Endodermal cell (in vitro differentiated cells): Measurements from ENCODE around the gene MALRD1. TPM values are rescaled to one million over a fixed set of nuclear protein-coding genes. Genes with fewer than 3 reads are reported as not detected.

Source experiments
- DNase-seq: peaks from one replicate; pipeline ENCODE4 v3.0.0-alpha.2; 2017
- H3K27ac ChIP-seq: 2 replicates; pipeline ENCODE4 v1.5.1; 2013; ENCODE audit warnings: mild to moderate bottlenecking, low read depth, low read length, moderate library complexity
- H3K27me3 ChIP-seq: 2 replicates; pipeline ENCODE4 v1.6.1; 2013; ENCODE audit warnings: mild to moderate bottlenecking, low read length, moderate library complexity; ENCODE audit not compliant: insufficient read depth, control insufficient read depth, poor library complexity, severe bottlenecking
- H3K36me3 ChIP-seq: 2 replicates; pipeline ENCODE4 v1.7.0; 2013; ENCODE audit warnings: mild to moderate bottlenecking, low read length, moderate library complexity; ENCODE audit not compliant: control insufficient read depth, insufficient read depth
- H3K4me1 ChIP-seq: one replicate; pipeline ENCODE4 v1.7.0; 2013; ENCODE audit warnings: low read length; ENCODE audit not compliant: control insufficient read depth, insufficient read depth
- H3K4me3 ChIP-seq: 2 replicates; pipeline ENCODE4 v1.5.1; 2013; ENCODE audit warnings: mild to moderate bottlenecking, low read length, moderate library complexity
- H3K9ac ChIP-seq: 2 replicates; pipeline ENCODE4 v1.6.1; 2013; ENCODE audit warnings: mild to moderate bottlenecking, low read length, moderate library complexity; ENCODE audit not compliant: poor library complexity, severe bottlenecking; ENCODE audit errors: extremely low read depth
- H3K9me3 ChIP-seq: 2 replicates; pipeline ENCODE4 v1.6.1; 2013; ENCODE audit warnings: mild to moderate bottlenecking, low read length, moderate library complexity; ENCODE audit not compliant: control insufficient read depth
- H3K27ac Mint-ChIP-seq: 2 replicates; pipeline ENCODE4 v1.8.0; 2020; ENCODE audit warnings: mixed read lengths
- H3K27me3 Mint-ChIP-seq: 2 replicates; pipeline ENCODE4 v1.8.0; 2021; ENCODE audit warnings: mild to moderate bottlenecking, mixed read lengths; ENCODE audit not compliant: insufficient read depth
- H3K36me3 Mint-ChIP-seq: 2 replicates; pipeline ENCODE4 v1.8.0; 2020; ENCODE audit warnings: low read depth, mixed read lengths
- H3K4me1 Mint-ChIP-seq: 2 replicates; pipeline ENCODE4 v1.8.0; 2020; ENCODE audit warnings: mixed read lengths
- H3K4me3 Mint-ChIP-seq: 2 replicates; pipeline ENCODE4 v1.8.0; 2020; ENCODE audit warnings: mild to moderate bottlenecking, moderate library complexity, mixed read lengths
- H3K9me3 Mint-ChIP-seq: 2 replicates; pipeline ENCODE4 v1.8.0; 2020; ENCODE audit warnings: mild to moderate bottlenecking, mixed read lengths
- CTCF ChIP-seq: fragments of 200-600 bp; sonication (generic); conservative IDR thresholded peaks from 2 replicates; pipeline ENCODE4 v1.5.0; 2021; ENCODE audit warnings: antibody characterized with exemption, mild to moderate bottlenecking
- WGBS, 2 experiments: methylation state at CpG; one replicate each; pipeline versions ENCODE4 v1.1.5 to v1.1.7; 2013; ENCODE audit warnings: missing lambda C conversion rate in 2 of 2, mixed read lengths in 1 of 2; ENCODE audit not compliant: insufficient coverage in 1 of 2, insufficient read length in 1 of 2; 5-methylcytosine and 5-hydroxymethylcytosine counted together
- total RNA-seq, 2 donors: library from RNA; stranded (reverse); fragmentation: NEBNext Ultra II Directional in 1 of 2; extraction: Animal tissue kit (Norgen Biotek cat#: 25700) in 1 of 2; gene quantifications; 2 replicates in 1 of 2; 3 replicates in 1 of 2; pipeline ENCODE4 v1.2.1, GENCODE V29; 2021

The MALRD1 gene
- total RNA-seq, 2 donors from 2014 or later, result 0.64 to 1.5 TPM

GRCh38 chr10:19702215-19702614 is 653.6 kb downstream of the MALRD1 start:
- no peaks in the 10 kb centered on the region for H3K9me3 ChIP-seq
- 90 to 99% methylated on average over 1 to 2 of the region's 2 CpGs for WGBS, 2 experiments
- H3K9ac ChIP-seq, result no peak overlapping the region
- no peak overlapping the region for H3K27ac ChIP-seq
- H3K36me3 ChIP-seq, result no peaks in the 10 kb centered on the region
- Mint-ChIP-seq H3K4me1 (peaks cover 4% of the 10 kb centered on the region), H3K9me3 (no peaks in the 10 kb centered on the region), H3K27me3 (no peaks in the 10 kb centered on the region), H3K27ac (no peak overlapping the region), H3K36me3 (no peaks in the 10 kb centered on the region), H3K4me3 (no peak overlapping the region)
- no peak overlapping the region for H3K4me3 ChIP-seq
- no peak for DNase-seq
- TF ChIP-seq CTCF, result no peak
- peaks cover 10% of the 10 kb centered on the region for H3K27me3 ChIP-seq
- peaks cover 3% of the 10 kb centered on the region for H3K4me1 ChIP-seq

GRCh38 chr10:19704544-19704943 is 655.9 kb downstream of the MALRD1 start:
- 90% methylated on average over 1 of the region's 2 CpGs; no CpG with 5 or more reads in 1 of the 2 experiments for WGBS, 2 experiments
- no peaks in the 10 kb centered on the region for H3K27me3 Mint-ChIP-seq

GRCh38 chr10:19705250-19705649 is 656.6 kb downstream of the MALRD1 start:
- no peak overlapping the region for H3K4me3 Mint-ChIP-seq
- no peak overlapping the region for H3K4me3 ChIP-seq
- no peaks in the 10 kb centered on the region for H3K9me3 Mint-ChIP-seq
- DNase-seq, result no peak
- H3K9me3 ChIP-seq, result no peaks in the 10 kb centered on the region
- peaks cover 3% of the 10 kb centered on the region for H3K4me1 ChIP-seq
- no peak overlapping the region for H3K9ac ChIP-seq
- no peak overlapping the region for H3K27ac ChIP-seq
- H3K36me3 Mint-ChIP-seq, result no peaks in the 10 kb centered on the region
- H3K27ac Mint-ChIP-seq, result no peak overlapping the region
- H3K27me3 Mint-ChIP-seq, result no peaks in the 10 kb centered on the region
- no peaks in the 10 kb centered on the region for H3K36me3 ChIP-seq
- H3K4me1 Mint-ChIP-seq, result peaks cover 4% of the 10 kb centered on the region
- H3K27me3 ChIP-seq, result no peaks in the 10 kb centered on the region
- 93 to 97% methylated on average over 5 to 6 of the region's 6 CpGs for WGBS, 2 experiments
- TF ChIP-seq CTCF, result no peak

More at GRCh38 chr10:19704544-19704943, 655.9 kb downstream of the MALRD1 start:
- no peak overlapping the region for H3K4me3 ChIP-seq
- H3K36me3 Mint-ChIP-seq, result no peaks in the 10 kb centered on the region
- peaks cover 3% of the 10 kb centered on the region for H3K4me1 ChIP-seq
- no peaks in the 10 kb centered on the region for H3K27me3 ChIP-seq
- TF ChIP-seq CTCF, result no peak
- DNase-seq, result no peak
- no peak overlapping the region for H3K4me3 Mint-ChIP-seq
- H3K9me3 ChIP-seq, result no peaks in the 10 kb centered on the region
- no peaks in the 10 kb centered on the region for H3K36me3 ChIP-seq
- no peaks in the 10 kb centered on the region for H3K9me3 Mint-ChIP-seq
- H3K27ac ChIP-seq, result no peak overlapping the region
- no peak overlapping the region for H3K9ac ChIP-seq
- H3K4me1 Mint-ChIP-seq, result peaks cover 4% of the 10 kb centered on the region
- no peak overlapping the region for H3K27ac Mint-ChIP-seq
